ENCODE measurements around the gene ZNF428.
"Not testable (repeated sequence)": the region's sequence is repeated elsewhere in the genome, so short reads cannot be mapped to it uniquely, and the experiment has no call there.

The ZNF428 gene

GRCh38 chr19:43619262-43620060, at the start of gene ZNF428:
Gene ZNF428 (minus strand): TSS chr19:43619629. CDS start chr19:43614304, 5,325 bp downstream.
- peak; percentile 65 for DNase-seq

- peak; percentile 96 for DNase-seq
Observed at GRCh38 chr19:43668406-43669109, 49.1 kb upstream of the ZNF428 start.

GRCh38 chr19:43667876-43668405, 48.5 kb upstream of the ZNF428 start:
- DNase-seq = no peak

GRCh38 chr19:43667126-43667875, 47.9 kb upstream of the ZNF428 start:
- DNase-seq = no peak

GRCh38 chr19:43664018-43664417, 44.6 kb upstream of the ZNF428 start:
- DNase-seq = no peak

GRCh38 chr19:43662487-43662886, 43.1 kb upstream of the ZNF428 start:
- DNase-seq = no peak

- DNase-seq = no peak
Observed at GRCh38 chr19:43660971-43661360, 41.5 kb upstream of the ZNF428 start.

GRCh38 chr19:43660301-43660970, 41.0 kb upstream of the ZNF428 start:
- no peak for DNase-seq

GRCh38 chr19:43658494-43658893, 39.1 kb upstream of the ZNF428 start:
- no peak for DNase-seq

GRCh38 chr19:43658001-43658400, 38.6 kb upstream of the ZNF428 start:
- DNase-seq = no peak

- DNase-seq = no peak
Observed at GRCh38 chr19:43656436-43656835, 37.0 kb upstream of the ZNF428 start.

GRCh38 chr19:43652546-43652874, 33.1 kb upstream of the ZNF428 start:
- DNase-seq = no peak

- no peak for DNase-seq
Observed at GRCh38 chr19:43651758-43652545, 32.5 kb upstream of the ZNF428 start.

- not testable (repeated sequence) for DNase-seq
Observed at GRCh38 chr19:43650276-43650675, 30.8 kb upstream of the ZNF428 start.

- no peak for DNase-seq
Observed at GRCh38 chr19:43649514-43649913, 30.1 kb upstream of the ZNF428 start.

- no peak for DNase-seq
Observed at GRCh38 chr19:43648633-43649032, 29.2 kb upstream of the ZNF428 start.

GRCh38 chr19:43644181-43644580, 24.8 kb upstream of the ZNF428 start:
- no peak for DNase-seq

GRCh38 chr19:43643326-43643725, 23.9 kb upstream of the ZNF428 start:
- DNase-seq = no peak

GRCh38 chr19:43642531-43642930, 23.1 kb upstream of the ZNF428 start:
- no peak for DNase-seq

GRCh38 chr19:43641333-43641732, 21.9 kb upstream of the ZNF428 start:
- DNase-seq = no peak

GRCh38 chr19:43640424-43640757, 21.0 kb upstream of the ZNF428 start:
- no peak for DNase-seq

Measured in GOT3 (cell line).